ENCODE measurements around the gene MAN1C1.
A peak's percentile ranks its signal among the peaks of the same experiment; 100 is the strongest.

Gene MAN1C1

DNA sequence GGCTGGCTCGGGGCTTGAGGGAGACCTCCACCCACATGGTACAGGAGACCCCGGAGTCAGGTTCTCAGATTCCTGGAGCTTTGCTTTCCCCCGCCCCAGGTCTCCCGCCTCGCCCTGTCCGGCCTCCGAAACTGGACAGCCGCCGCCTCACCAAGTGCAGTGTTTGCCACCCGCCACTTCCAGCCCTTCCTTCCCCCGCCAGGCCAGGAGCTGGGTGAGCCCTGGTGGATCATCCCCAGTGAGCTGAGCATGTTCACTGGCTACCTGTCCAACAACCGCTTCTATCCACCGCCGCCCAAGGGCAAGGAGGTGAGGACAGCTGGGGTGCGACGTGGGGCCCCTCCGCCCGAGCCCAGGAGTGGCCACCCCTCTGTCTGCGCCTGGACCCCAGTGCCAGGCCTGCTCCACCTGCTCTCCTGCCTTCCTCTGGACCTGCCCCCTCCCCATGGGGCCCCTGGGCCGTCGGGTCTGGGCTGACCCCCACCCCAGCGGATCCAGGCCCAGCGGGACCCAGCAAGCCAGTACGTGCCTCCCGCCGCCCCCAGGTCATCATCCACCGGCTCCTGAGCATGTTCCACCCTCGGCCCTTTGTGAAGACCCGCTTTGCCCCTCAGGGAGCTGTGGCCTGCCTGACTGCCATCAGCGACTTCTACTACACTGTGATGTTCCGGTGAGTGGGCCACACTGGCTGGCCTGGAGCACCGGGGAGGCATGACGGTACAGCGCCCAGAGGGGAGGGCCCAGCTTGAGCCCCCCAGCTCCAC, 192.1 kb downstream of the MAN1C1 start:
- no peak for DNase-seq

DNA sequence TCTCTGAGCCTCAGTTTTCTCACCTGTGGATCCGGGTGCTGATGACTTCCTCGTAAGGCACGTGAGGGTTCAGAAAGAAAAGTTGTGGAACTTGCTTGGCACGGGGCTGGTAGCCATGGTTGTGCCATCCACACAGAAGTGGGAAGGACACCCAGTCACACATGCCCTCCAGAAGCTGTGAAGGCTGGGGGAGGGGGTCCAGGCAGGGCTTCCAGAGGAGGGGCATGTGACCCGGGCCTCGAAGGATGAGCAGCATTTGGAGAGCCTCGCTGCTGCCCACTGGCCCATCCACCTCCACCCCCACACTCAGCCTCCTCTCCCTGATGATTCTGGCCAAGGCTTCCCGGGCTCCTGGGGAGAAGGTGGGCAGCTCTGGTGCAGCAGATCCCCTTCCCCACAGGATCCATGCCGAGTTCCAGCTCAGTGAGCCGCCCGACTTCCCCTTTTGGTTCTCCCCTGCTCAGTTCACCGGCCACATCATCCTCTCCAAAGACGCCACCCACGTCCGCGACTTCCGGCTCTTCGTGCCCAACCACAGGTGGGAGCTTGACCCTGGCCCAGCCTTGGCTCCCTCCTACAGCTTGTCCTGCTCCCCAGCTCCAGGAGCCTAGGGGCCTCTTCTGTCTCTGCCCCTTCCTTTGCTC, 192.8 kb downstream of the MAN1C1 start:
- DNase-seq = no peak

- DNase-seq = no peak
Measured at GRCh38 chr1:25809929-25810328, 193.3 kb downstream of the MAN1C1 start.

- DNase-seq = peak; percentile 83
Measured at GRCh38 chr1:25810341-25811299, 194.0 kb downstream of the MAN1C1 start.

- no peak for DNase-seq
Measured at GRCh38 chr1:25811384-25812082, 194.9 kb downstream of the MAN1C1 start.

- no peak for DNase-seq
Measured at GRCh38 chr1:25813071-25813733, 196.6 kb downstream of the MAN1C1 start.

GRCh38 chr1:25813734-25814471, 197.3 kb downstream of the MAN1C1 start:
- DNase-seq = no peak

DNA sequence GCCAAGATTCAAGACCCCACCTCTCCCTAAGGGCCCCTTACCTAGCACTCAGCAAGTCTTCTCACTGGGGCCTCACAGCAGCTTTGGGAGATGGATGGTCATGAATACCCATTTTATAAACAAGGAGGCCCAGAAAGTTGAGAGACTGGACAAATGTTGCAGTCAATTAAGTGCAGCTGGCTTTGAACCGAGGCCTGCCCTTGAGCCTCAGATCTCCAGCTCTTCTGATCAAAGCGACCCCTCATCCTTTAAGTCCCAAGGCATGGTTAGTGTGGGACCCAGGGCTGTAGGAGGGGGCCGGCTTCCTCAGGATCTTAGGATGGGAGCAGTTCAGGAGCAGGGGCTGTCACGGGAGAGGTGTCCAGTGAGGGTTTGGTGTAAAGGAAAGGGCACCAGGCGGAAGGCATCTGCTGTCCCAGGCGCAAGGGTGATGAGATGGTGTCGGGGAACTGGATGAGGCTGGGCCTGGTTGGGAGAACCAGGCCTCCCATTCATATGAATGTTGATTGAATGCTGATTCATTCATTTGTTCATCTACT, 198.0 kb downstream of the MAN1C1 start:
- no peak for DNase-seq

DNA sequence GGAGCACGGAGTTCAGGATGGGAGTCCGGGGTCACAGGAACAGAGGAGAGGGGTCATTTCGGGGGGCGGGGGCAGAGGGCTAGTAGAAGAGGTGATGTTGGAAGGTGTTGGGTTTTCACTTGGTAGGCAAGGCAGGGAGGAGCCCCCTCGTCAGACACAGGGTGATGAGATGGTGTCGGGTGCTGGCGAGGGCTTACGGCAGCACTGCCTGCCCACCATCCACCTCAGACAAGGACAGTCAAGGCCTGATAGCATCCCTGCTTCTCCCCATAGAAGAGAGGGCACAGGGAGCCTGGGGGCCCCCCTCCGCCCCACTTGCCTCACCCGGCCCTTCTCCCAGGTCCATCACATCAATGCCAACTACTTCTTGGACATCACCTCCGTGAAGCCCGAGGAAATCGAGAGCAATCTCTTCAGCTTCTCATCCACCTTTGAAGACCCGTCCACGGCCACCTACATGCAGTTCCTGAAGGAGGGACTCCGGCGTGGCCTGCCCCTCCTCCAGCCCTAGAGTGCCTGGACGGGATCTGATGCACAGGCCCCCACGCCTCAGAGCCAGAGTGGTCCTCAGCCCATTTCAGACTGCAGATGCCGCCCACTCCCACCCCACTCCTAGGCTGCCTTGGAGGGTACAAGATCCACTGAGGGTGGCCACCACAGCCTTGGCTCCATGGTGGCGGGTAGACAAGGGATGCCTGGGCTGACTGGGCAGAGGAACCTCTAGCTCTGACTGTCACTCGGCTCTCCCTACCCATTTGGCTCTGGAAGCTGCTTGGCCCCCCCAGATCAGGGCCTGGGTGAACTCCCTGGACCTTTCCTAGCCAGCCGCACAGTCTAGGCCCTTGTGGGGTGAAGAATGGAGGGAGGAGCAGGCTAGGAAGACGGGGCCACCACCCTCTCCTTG, 198.9 kb downstream of the MAN1C1 start:
- DNase-seq = no peak

DNA sequence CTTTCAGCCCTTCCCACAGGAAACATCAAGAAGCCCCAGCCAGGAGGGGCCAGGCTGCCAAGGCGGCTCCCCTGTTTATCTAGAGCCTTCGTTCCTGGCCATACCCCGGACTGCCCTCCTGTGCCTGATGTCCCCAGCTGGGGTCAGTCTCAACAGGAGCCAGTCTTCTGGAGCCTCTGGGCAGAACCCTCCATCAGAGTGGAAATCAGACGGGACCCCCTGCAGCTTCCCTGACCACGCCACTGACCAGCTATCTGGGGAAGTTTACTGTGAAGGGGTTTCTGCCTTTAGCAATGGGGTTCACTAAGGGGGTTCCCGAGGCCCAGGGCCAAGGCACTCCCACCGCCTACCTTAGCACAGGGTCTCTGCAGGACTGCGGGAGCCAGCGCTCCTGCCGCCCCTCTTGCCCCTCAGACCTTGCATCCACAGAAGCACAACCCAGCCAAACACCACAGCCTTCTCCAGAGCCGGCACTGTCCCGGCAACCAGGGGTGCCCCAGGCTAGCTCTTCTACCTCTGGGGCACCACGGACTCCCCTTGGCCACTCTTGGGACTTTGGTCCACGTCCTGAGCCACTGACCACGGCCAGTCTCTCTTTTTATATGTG, 199.6 kb downstream of the MAN1C1 start:
- no peak for DNase-seq

DNA sequence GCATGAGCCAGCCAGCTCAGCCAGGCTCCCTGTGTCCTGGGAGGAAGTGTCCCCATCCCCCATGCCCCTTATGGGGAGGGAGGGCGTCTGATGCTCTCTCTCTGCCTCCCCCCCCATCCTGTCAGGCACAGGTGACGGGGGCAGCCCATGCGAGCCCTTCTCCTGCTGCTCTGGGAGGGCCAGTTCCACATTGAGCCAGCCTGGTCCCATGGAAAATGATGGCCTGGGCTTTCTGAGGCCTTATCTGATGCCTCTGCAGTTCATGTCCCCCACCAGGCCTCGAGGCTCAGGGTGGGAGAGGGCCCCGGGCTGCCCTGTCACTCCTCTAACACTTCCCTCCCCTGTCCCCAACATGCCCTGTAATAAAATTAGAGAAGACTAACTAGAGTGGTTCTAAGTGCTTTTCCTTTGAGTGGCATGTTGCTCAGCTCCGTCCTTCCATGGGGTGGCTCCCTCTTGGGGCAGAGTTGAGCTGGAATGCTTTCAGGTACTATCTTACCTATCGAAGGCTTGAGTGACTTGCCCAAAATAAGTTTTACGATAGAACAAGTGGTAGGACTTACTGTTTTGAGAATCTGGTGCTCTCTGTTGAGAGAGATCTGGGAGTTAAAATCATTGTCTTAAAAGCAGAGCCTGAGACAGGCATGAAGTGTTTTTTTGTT, 201.4 kb downstream of the MAN1C1 start:
- DNase-seq = no peak

GRCh38 chr1:25818569-25818968, 202.0 kb downstream of the MAN1C1 start:
- no peak for DNase-seq

DNA sequence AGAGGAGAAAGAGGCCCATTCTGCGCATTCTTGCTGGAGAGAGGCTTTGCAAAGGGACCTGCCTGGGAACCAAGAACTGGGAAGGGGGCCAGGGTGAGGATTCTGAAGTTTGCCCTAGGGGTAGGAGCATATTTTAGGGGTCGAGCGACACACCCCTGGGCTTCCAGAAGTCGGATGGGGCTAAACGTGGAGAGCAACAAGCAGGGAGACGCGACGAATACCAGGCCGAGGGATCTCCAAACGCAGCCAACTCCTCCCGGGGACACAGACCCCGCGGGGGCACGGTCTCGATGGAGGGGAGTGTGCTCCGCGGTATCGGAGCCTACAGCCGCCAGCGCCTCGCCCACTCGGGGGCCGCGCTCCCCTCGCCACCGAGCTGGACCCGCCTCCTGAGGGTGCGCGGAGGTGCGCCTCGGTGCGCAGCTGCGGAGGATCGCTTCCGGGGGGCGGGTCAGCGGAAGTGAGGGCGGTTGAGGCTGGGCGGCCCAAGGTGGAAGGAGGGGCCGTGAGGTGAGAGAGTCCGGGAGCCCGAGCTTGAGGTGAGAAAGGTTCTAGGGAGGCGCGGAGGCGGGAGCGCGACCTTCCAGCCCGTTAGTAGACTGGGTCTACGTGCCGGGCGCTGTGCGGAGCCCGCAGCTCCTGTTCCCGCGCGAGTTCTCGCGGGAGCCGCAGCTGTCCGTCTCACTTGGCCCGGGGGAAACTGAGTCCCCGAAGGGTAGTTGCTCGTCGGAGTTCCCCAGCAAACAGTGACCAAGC, 203.1 kb downstream of the MAN1C1 start, which contains the start of gene MTFR1L:
Gene MTFR1L, plus strand, starts transcription at position 464 of the 756 bp plus-strand sequence. CDS start 3,151 bp downstream, outside the sequence.
- DNase-seq = peak; percentile 92

GRCh38 chr1:25820247-25821111, 203.9 kb downstream of the MAN1C1 start:
- peak; percentile 69 for DNase-seq

DNA sequence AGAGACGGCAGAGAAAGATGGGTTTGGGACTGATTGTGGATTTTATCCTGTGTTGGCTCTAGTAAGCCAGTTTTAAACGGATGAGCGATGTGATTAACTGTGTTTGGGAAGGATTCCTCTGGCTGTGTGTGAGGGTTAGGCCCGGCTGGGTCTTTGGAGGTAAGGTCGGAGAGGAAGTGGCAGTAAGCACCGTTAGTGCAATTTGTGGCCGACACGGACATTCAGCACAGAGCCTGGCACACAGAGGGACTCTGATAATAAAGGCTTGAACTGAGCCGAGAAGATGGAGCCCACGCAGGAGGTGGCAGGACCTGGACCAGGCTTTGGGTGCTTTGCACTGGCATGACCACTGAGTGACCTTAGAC, 204.5 kb downstream of the MAN1C1 start:
- DNase-seq = no peak

GRCh38 chr1:25821630-25822091, 205.1 kb downstream of the MAN1C1 start:
- DNase-seq = no peak

GRCh38 chr1:25825605-25826004, 209.0 kb downstream of the MAN1C1 start:
- DNase-seq = no peak
